HG03196 (cell line): ENCODE results near the gene PAPLN.

ENCODE experiments used
- ATAC-seq: cut with Tn5 transposase; IDR thresholded peaks from one replicate; pipeline ENCODE4 v1.9.1; 2021; ENCODE audit not compliant: unreplicated experiment

Gene PAPLN

DNA sequence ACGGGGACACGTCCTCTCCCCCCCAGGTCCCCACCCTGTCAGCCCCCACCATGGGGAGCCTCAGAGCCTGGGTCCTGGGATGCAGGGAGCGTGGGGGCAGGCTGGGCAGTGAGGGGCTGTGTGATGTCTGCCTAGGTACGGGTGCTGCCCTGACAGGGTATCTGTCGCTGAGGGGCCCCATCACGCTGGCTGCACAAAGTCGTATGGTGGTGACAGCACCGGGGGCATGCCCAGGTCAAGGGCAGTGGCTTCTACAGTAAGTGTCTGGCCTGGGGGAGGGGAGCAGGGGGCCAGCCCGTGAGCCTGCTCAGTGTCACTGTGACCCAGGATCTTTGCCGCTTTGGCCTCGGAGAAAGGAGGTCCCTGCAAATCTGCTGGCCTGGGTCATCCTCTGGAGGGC lies 23.3 kb downstream of the PAPLN start:
- no peak for ATAC-seq

DNA sequence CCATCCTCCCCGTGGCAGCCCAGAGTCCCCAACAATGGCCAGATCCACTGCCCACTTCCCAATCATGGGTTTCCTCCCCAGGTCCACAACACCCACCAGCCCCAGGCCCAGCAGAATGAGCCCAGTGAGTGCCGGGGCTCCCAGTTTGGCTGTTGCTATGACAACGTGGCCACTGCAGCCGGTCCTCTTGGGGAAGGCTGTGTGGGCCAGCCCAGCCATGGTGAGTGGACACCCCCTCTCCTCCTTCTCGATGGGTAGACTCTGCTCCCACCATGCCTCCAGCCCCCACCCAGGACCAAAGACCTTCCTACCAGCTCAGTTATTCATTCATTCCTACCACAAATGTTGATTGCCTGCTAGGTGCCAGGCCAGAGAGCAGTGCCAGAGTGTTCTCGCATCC lies 23.8 kb downstream of the PAPLN start:
- no peak for ATAC-seq

- no peak for ATAC-seq
Observed at GRCh38 chr14:73261520-73262426, 24.5 kb downstream of the PAPLN start.

GRCh38 chr14:73262427-73263183 lies 25.3 kb downstream of the PAPLN start:
- no peak for ATAC-seq

- no peak for ATAC-seq
Observed at GRCh38 chr14:73263606-73264005, 26.3 kb downstream of the PAPLN start.

DNA sequence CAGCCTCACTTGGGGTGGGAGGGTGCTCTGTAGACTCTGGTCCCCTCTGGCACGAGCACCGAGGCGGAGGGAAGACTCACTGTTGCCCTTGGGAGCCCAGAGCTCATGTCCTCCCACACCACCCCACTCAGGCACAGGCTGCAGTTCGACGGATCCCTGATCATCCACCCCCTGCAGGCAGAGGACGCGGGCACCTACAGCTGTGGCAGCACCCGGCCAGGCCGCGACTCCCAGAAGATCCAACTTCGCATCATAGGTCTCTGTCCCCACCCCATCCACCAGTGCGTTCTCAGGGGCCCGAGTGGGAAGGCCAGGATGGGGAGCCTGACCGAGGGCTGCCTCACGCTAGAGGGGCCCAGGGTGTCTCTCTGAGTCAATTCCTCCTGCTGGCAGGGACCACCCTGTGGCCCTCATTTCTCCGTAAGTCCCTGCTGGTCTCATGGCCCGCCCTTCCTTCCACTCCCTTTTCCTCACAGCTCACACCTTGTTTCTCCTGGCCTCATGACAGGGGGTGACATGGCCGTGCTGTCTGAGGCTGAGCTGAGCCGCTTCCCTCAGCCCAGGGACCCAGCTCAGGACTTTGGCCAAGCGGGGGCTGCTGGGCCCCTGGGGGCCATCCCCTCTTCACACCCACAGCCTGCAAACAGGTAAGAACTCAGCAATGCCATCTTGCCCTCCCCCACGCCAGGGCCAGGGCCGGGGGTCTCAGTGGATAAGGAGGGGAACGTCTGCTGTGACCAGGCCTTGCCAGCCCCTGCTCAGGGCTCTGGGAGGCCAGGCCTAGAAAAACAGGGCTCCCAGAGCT lies 27.0 kb downstream of the PAPLN start:
- ATAC-seq: no peak

DNA sequence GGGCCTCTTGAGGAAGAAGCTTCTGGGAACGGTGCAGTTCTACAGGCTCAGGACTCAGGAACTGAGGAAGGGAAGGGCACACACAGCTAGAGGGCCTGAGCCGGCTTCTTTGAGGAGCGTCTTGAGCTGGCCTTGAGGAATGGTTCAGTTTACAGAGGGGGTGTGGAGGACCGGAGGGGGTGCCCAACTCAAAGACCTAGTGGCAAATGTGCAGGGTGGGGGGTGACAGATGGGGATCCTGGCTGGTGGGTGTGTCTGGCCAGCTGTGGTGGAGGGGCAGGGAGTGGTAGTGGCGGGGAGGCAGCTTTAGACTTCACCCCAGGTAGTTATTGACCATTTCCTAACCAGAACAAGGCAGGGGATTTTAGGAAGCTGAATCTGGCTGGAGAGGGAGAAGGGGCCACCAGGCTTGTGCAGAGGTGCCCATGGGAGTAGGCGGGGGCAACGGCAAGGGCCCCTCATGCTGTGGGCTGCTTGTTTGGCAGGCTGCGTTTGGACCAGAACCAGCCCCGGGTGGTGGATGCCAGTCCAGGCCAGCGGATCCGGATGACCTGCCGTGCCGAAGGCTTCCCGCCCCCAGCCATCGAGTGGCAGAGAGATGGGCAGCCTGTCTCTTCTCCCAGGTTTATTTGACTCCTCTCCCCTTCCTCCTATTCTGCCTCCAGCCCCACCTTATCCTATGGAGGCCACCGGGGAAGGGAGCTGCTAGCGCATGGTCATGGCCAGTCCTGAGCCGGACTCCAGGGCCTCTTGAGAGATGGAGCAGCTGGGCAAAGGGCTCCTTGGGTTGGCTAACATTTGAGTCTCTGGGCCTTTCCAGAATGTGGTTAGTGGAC lies 27.8 kb downstream of the PAPLN start:
- ATAC-seq: no peak

GRCh38 chr14:73265721-73266046 lies 28.4 kb downstream of the PAPLN start:
- no peak for ATAC-seq

DNA sequence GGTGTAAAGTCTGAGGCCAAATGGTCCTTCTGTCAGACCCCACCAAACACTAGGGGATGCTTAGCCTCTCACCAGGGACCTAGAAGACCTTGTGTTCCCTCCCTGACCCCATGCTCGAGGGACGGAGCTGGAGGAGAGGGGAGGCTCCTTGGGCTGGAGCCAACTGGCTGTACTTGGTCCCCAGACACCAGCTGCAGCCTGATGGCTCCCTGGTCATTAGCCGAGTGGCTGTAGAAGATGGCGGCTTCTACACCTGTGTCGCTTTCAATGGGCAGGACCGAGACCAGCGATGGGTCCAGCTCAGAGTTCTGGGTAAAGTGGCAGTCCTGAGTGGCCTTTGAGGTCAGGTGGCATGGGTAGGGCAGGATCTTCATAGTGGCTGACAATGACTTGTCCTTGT lies 29.0 kb downstream of the PAPLN start:
- no peak for ATAC-seq

- ATAC-seq: no peak
Observed at GRCh38 chr14:73267474-73267873, 30.2 kb downstream of the PAPLN start.

- ATAC-seq: peak; percentile 80
Observed at GRCh38 chr14:73269729-73270531, 32.6 kb downstream of the PAPLN start.

DNA sequence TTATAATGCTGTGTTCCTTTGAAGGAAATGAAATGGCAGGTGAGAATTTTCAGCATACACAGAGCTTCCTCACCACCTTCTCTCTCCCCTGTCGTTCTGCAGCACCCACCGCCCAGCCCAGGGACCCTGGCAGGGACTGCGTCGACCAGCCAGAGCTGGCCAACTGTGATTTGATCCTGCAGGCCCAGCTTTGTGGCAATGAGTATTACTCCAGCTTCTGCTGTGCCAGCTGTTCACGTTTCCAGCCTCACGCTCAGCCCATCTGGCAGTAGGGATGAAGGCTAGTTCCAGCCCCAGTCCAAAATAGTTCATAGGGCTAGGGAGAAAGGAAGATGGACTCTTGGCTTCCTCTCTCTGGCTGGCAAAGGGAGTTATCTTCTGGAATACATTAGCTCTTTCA lies 35.1 kb downstream of the PAPLN start:
- no peak for ATAC-seq

GRCh38 chr14:73273799-73274198 lies 36.5 kb downstream of the PAPLN start:
- ATAC-seq: no peak

- ATAC-seq: no peak
Observed at GRCh38 chr14:73276836-73277235, 39.5 kb downstream of the PAPLN start.

DNA sequence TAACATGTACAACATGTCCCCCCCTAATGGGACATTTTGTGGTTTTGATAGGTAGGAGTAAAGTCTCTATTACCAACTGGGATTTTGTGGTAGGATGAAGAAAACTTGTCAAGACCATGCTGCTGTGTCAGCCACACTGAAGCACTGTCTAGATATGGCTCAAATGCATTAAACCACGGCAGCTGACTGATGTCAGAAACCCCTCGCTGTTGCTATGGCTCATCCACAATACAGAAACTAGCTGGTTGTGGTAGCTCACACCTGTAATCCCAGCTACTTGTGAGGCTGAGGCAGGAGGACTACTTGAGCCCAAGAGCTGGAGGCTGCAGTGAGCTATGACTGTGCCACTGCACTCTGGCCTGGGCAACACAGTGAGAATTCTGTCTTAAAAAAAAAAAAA lies 40.1 kb downstream of the PAPLN start:
- no peak for ATAC-seq

DNA sequence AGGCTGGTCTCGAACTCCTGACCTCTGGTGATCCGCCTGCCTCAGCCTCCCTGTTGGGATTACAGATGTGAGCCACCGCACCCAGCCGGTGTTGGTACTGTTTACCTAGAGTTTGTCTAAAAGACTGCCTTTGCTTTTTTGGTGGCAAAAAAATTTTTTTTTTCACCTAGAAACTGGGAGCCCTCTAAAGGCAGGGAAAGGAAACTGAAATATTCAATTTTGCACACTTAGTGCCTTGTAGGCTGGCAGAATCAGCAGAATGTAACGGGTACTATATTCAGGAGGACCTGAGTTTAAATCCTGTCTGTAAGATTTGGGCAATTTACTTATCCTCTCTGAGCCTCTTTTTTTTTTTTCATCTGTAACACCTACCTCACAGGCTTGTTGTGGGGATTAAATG lies 43.6 kb downstream of the PAPLN start:
- no peak for ATAC-seq

GRCh38 chr14:73283608-73284379 lies 46.5 kb downstream of the PAPLN start:
- no peak for ATAC-seq

- no peak for ATAC-seq
Observed at GRCh38 chr14:73285979-73286378, 48.7 kb downstream of the PAPLN start.

GRCh38 chr14:73286598-73286997 lies 49.3 kb downstream of the PAPLN start:
- ATAC-seq: no peak
